SK-N-MC (cell line): Measurements from ENCODE around the gene CHCHD5.

Experiments
- EZH2 ChIP-seq: fragments of 200-600 bp; sonication (generic); IDR thresholded peaks from one replicate; pipeline ENCODE4 v1.6.1; 2017; ENCODE audit warnings: antibody characterized with exemption
- FOXP2 ChIP-seq: optimal IDR thresholded peaks from 2 replicates; pipeline ENCODE3; 2011; ENCODE audit warnings: mild to moderate bottlenecking, moderate library complexity; ENCODE audit not compliant: insufficient read depth; ENCODE audit errors: extremely low read length, control extremely low read depth
- POLR2AphosphoS5 ChIP-seq: IDR thresholded peaks from 2 replicates; pipeline ENCODE4 v1.6.1; 2012; ENCODE audit warnings: mild to moderate bottlenecking, low read depth, low read length, borderline replicate concordance

DNA sequence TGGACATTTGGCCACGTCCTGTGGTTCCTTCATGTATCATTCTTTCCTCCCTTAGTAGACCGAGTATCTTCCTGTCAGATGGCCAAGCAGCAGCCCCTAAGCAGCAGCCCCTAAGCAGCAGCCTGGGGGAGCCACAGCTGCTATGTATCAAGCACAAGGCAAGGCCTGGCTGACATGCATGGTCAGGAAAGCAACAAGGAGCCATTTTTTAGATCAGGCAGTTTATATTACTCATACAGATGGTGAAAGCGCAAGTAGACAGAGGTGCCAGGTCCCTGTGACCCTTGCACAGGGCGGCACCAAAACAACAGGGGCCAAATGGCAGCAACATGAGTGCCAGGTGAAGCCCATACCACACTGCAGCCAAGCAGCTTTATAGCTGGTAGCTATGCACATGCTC, 22.1 kb downstream of the CHCHD5 start:
- TF ChIP-seq POLR2AphosphoS5 (no peak), EZH2 (no peak), FOXP2 (no peak)
